MCF 10A (cell line): Measurements from ENCODE around the gene MAML1. TPM values are rescaled to one million over a fixed set of nuclear protein-coding genes. Genes with fewer than 3 reads are reported as not detected.

ENCODE experiments used
- BruUV-seq: library from RNA; stranded (reverse); fragments of 400-500 nt; replicated peaks from 2 replicates; lab custom pipeline; 2021; lab: Mats Ljungman, UMichigan
- CTCF ChIA-PET: fragments of 300-600 bp; sonication (Branson Sonifier 250); formaldehyde crosslinking; extraction: SDS; loops from one replicate; lab custom pipeline; 2021; ENCODE audit warnings: antibody characterized with exemption, inconsistent platforms; lab: Yijun Ruan, JAX
- POLR2A ChIA-PET: fragments of 300-600, 350-650 bp; sonication (Branson Sonifier 250); formaldehyde crosslinking; extraction: SDS; loops from one replicate; lab custom pipeline; 2020; ENCODE audit warnings: antibody characterized with exemption, inconsistent platforms; lab: Yijun Ruan, JAX
- DNase-seq: peaks from one replicate; pipeline ENCODE4 v3.0.0-alpha.2; 2018; ENCODE audit not compliant: unreplicated experiment
- H3K27ac Mint-ChIP-seq: one replicate; pipeline ENCODE4 v1.8.0; 2022; ENCODE audit warnings: mild to moderate bottlenecking, low read depth, mixed read lengths; ENCODE audit not compliant: unreplicated experiment
- H3K27me3 Mint-ChIP-seq: one replicate; pipeline ENCODE4 v1.8.0; 2022; ENCODE audit warnings: mixed read lengths; ENCODE audit not compliant: insufficient read depth, unreplicated experiment
- H3K36me3 Mint-ChIP-seq: one replicate; pipeline ENCODE4 v1.8.0; 2022; ENCODE audit warnings: mild to moderate bottlenecking, moderate library complexity, mixed read lengths; ENCODE audit not compliant: insufficient read depth, unreplicated experiment
- H3K4me1 Mint-ChIP-seq: one replicate; pipeline ENCODE4 v1.8.0; 2022; ENCODE audit warnings: mixed read lengths; ENCODE audit not compliant: insufficient read depth, unreplicated experiment
- H3K4me3 Mint-ChIP-seq: one replicate; pipeline ENCODE4 v1.8.0; 2022; ENCODE audit warnings: mild to moderate bottlenecking, moderate library complexity, mixed read lengths; ENCODE audit not compliant: unreplicated experiment
- H3K9me3 Mint-ChIP-seq: one replicate; pipeline ENCODE4 v1.8.0; 2022; ENCODE audit warnings: mixed read lengths; ENCODE audit not compliant: unreplicated experiment
- intact Hi-C: fragments of 100-400 bp; cut with micrococcal nuclease; formaldehyde crosslinking; loops from 2 replicates; pipeline ENCODE4 v1.14.1; 2022
- total RNA-seq: library from RNA; stranded (reverse); gene quantifications from 2 replicates; pipeline ENCODE4 v1.2.3, GENCODE V29; 2022
- TF ChIP-seq, protein P1 (sequence below): fragments of 200-600 bp; IDR thresholded peaks from one replicate; pipeline ENCODE4 v1.8.0; 2022; ENCODE audit warnings: antibody characterized with exemption, mild to moderate bottlenecking; ENCODE audit not compliant: unreplicated experiment

Gene MAML1
- total RNA-seq, 1 experiment from 2014 or later = 38.4 TPM

GRCh38 chr5:179772351-179772750, 39.7 kb downstream of the MAML1 start:
- ChIA-PET CTCF (interaction anchor here (1.8 kb wide), 1 partner anchor 10 kb away, joined by 7 read pairs; no protein-coding TSS in a partner anchor), POLR2A (interaction anchor here (1.5 kb wide), 1 partner anchor 33 kb away, joined by 5 read pairs; no protein-coding TSS in a partner anchor)
- intact Hi-C loops = no loop called here
- TF ChIP-seq, protein P1, sequence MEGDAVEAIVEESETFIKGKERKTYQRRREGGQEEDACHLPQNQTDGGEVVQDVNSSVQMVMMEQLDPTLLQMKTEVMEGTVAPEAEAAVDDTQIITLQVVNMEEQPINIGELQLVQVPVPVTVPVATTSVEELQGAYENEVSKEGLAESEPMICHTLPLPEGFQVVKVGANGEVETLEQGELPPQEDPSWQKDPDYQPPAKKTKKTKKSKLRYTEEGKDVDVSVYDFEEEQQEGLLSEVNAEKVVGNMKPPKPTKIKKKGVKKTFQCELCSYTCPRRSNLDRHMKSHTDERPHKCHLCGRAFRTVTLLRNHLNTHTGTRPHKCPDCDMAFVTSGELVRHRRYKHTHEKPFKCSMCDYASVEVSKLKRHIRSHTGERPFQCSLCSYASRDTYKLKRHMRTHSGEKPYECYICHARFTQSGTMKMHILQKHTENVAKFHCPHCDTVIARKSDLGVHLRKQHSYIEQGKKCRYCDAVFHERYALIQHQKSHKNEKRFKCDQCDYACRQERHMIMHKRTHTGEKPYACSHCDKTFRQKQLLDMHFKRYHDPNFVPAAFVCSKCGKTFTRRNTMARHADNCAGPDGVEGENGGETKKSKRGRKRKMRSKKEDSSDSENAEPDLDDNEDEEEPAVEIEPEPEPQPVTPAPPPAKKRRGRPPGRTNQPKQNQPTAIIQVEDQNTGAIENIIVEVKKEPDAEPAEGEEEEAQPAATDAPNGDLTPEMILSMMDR = no peak
- no TSS peak for BruUV-seq
- DNase-seq = no peak
- Mint-ChIP-seq H3K9me3 (no peaks in the 10 kb centered on the region), H3K4me1 (no peaks in the 10 kb centered on the region), H3K4me3 (no peak overlapping the region), H3K36me3 (peaks cover 95% of the 10 kb centered on the region), H3K27ac (no peak overlapping the region), H3K27me3 (no peaks in the 10 kb centered on the region)

GRCh38 chr5:179773686-179774040, 41.0 kb downstream of the MAML1 start:
- intact Hi-C loops = no loop called here
- TF ChIP-seq, protein P1 = no peak
- Mint-ChIP-seq H3K4me1 (no peaks in the 10 kb centered on the region), H3K36me3 (peaks cover 98% of the 10 kb centered on the region), H3K27ac (peak overlapping the region; percentile 54), H3K9me3 (no peaks in the 10 kb centered on the region), H3K4me3 (no peak overlapping the region), H3K27me3 (no peaks in the 10 kb centered on the region)
- POLR2A ChIA-PET = no interaction called here
- CTCF ChIA-PET = interaction anchor here (1.1 kb wide), 1 partner anchor 11 kb away, joined by 8 read pairs; no protein-coding TSS in a partner anchor
- DNase-seq = no peak
- no TSS peak for BruUV-seq

DNA sequence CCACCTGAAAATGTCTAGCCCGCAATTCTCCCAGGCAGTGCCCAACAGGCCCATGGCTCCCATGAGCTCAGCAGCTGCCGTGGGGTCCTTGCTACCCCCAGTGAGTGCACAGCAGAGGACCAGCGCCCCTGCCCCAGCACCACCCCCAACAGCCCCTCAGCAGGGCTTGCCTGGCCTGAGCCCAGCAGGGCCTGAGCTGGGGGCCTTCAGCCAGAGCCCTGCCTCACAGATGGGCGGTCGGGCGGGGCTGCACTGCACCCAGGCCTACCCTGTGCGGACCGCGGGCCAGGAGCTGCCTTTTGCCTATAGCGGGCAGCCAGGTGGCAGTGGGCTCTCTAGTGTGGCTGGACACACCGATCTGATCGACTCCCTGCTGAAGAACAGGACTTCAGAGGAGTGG, 41.8 kb downstream of the MAML1 start:
- intact Hi-C loops = no loop called here
- Mint-ChIP-seq H3K36me3 (peaks cover 98% of the 10 kb centered on the region), H3K4me1 (no peaks in the 10 kb centered on the region), H3K9me3 (no peaks in the 10 kb centered on the region), H3K27me3 (no peaks in the 10 kb centered on the region), H3K4me3 (no peak overlapping the region), H3K27ac (no peak overlapping the region)
- no peak for DNase-seq
- BruUV-seq = no TSS peak
- TF ChIP-seq, protein P1 = no peak
- CTCF ChIA-PET = interaction anchor here (1.1 kb wide), 1 partner anchor 11 kb away, joined by 8 read pairs; no protein-coding TSS in a partner anchor
- POLR2A ChIA-PET = interaction anchor here (1.2 kb wide), 1 partner anchor 42 kb away, joined by 3 read pairs; the partner anchor contains the start of gene MAML1

- no peaks in the 10 kb centered on the region for H3K27me3 Mint-ChIP-seq
- no peaks in the 10 kb centered on the region for H3K9me3 Mint-ChIP-seq
- TF ChIP-seq, protein P1 = no peak
- TSS peak; percentile 4 for BruUV-seq
- H3K4me1 Mint-ChIP-seq = no peaks in the 10 kb centered on the region
- H3K27ac Mint-ChIP-seq = no peak overlapping the region
- CTCF ChIA-PET = interaction anchor here (2.9 to 3.1 kb wide), 2 partner anchors 13 to 19 kb away, joined by 7 to 19 read pairs; no protein-coding TSS in a partner anchor
- POLR2A ChIA-PET = interaction anchor here (0.5 to 1.4 kb wide), 5 partner anchors 10 to 151 kb away, joined by 3 to 7 read pairs (median 3); no protein-coding TSS in a partner anchor
- no peak for DNase-seq
- H3K4me3 Mint-ChIP-seq = no peak overlapping the region
- intact Hi-C loops = no loop called here
- H3K36me3 Mint-ChIP-seq = peaks cover 84% of the 10 kb centered on the region
These were observed 43.9 kb downstream of the MAML1 start for GRCh38 chr5:179776411-179776938.
